ENCODE data around the gene ETV5.

DNA sequence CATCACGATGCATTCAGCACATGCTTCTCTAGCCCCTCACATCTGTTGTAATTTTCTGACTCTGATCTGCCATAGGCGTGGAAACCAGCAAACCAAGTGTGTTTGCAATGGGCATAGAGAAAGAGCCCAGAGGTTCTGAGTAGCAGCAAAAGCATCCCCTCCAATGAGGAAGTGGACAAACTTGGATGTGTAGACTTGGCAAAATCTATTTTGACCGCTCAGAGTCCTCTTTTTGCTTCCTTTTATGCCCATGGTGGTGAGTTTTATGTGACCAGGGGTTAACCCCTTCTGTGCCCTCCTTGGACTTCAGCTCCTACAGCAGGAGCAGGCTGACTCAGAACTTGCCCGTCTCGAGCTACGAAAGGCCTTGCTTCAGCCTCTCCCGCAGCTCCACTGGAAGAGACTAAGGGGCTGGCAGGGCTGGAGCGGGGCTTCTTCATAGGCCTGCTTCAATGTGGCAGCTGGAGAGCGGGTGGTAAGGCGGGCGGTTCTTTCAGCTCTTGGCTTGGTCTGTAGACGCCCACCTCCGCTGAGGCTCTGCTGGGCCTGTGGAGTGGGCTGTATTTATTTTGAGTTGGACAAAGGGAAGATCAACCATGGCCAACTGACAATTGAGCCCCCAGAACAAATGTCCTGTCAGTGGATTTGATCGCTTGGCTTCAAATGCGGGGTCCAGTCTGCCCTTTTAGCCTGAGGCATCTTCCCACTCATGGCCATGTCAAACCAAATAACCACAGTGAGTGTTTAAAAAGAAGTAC is 6.5 kb upstream of the ETV5 start:
- TF ChIP-seq, protein P1, sequence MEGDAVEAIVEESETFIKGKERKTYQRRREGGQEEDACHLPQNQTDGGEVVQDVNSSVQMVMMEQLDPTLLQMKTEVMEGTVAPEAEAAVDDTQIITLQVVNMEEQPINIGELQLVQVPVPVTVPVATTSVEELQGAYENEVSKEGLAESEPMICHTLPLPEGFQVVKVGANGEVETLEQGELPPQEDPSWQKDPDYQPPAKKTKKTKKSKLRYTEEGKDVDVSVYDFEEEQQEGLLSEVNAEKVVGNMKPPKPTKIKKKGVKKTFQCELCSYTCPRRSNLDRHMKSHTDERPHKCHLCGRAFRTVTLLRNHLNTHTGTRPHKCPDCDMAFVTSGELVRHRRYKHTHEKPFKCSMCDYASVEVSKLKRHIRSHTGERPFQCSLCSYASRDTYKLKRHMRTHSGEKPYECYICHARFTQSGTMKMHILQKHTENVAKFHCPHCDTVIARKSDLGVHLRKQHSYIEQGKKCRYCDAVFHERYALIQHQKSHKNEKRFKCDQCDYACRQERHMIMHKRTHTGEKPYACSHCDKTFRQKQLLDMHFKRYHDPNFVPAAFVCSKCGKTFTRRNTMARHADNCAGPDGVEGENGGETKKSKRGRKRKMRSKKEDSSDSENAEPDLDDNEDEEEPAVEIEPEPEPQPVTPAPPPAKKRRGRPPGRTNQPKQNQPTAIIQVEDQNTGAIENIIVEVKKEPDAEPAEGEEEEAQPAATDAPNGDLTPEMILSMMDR (IDR thresholded peaks at IDR 0.05), result no peak
- no peak for TF ChIP-seq POLR2A (IDR thresholded peaks at IDR 0.05)

Data from esophagus squamous epithelium (tissue), 4 donors.